Right lobe of liver (tissue), 6 donors: ENCODE measurements around the gene TMEM131. TPM values are rescaled to one million over a fixed set of nuclear protein-coding genes. Genes with fewer than 3 reads are reported as not detected.
"Not testable (repeated sequence)": the region's sequence is repeated elsewhere in the genome, so short reads cannot be mapped to it uniquely, and the experiment has no call there.

ENCODE experiments used
- ATAC-seq, 4 donors: fragments of 200-7000 bp; cut with Tn5 transposase; one replicate each; pipeline ENCODE4 v1.9.1; 2020; ENCODE audit warnings: mild to moderate bottlenecking in 4 of 4, moderate library complexity in 4 of 4
- DNase-seq, 3 donors: peaks; one replicate each; pipeline ENCODE4 v3.0.0-alpha.2; 2020
- H3K27ac ChIP-seq, 3 donors: fragments of 200-600 bp; one replicate each; pipeline ENCODE4 v1.8.0; 2022
- H3K27me3 ChIP-seq, 2 donors: fragments of 200-600 bp; one replicate each; pipeline ENCODE4 v1.8.0; 2022
- H3K36me3 ChIP-seq, 4 donors: fragments of 200-600 bp; sonication (generic) in 1 of 4; one replicate each; pipeline versions ENCODE4 v1.5.1 to v1.8.0; 2017 to 2022; ENCODE audit warnings: control low read depth in 1 of 4
- H3K4me1 ChIP-seq, 4 donors: fragments of 200-600 bp; sonication (generic) in 1 of 4; one replicate each; pipeline versions ENCODE4 v1.5.1 to v1.8.0; 2017 to 2022; ENCODE audit warnings: control low read depth in 1 of 4
- H3K4me3 ChIP-seq, 3 donors: fragments of 200-600 bp; one replicate each; pipeline ENCODE4 v1.8.0; 2022
- H3K9me3 ChIP-seq, 4 donors: fragments of 200-600 bp; sonication (generic) in 1 of 4; one replicate each; pipeline versions ENCODE4 v1.5.1 to v1.8.0; 2017 to 2022; ENCODE audit warnings: control low read depth in 1 of 4
- CTCF ChIP-seq, 4 donors: fragments of 200-600 bp in 3 of 4; fragments of 450-650 bp in 1 of 4; IDR thresholded peaks; one replicate each; pipeline versions ENCODE4 v1.5.1 to v1.8.0; 2016 to 2022; ENCODE audit warnings: antibody characterized with exemption in 4 of 4, mild to moderate bottlenecking in 2 of 4
- POLR2A ChIP-seq: fragments of 450-650 bp; IDR thresholded peaks from one replicate; pipeline ENCODE4 v1.6.1; 2017; ENCODE audit warnings: antibody characterized with exemption, mild to moderate bottlenecking
- WGBS: methylation state at CpG from one replicate; pipeline ENCODE4 v1.1.6; 2018; ENCODE audit warnings: low coverage, low lambda C conversion rate; ENCODE audit not compliant: insufficient coverage; ENCODE audit errors: missing lambda C conversion rate; 5-methylcytosine and 5-hydroxymethylcytosine counted together
- intact Hi-C, 2 donors: fragments of 100-400 bp; cut with DNase I; formaldehyde crosslinking; loops; one replicate each; pipeline versions ENCODE4 v1.11.2 to v1.14.1; 2022
- total RNA-seq, 6 experiments: library from RNA; depleted of rRNA in 2 of 6; stranded (reverse); fragments of >200 nt in 2 of 6; fragmentation: NEBNext Ultra II Directional in 3 of 6; extraction: Animal tissue kit (Norgen Biotek cat#: 25700) in 3 of 6; gene quantifications; one replicate each; pipeline versions ENCODE4 v1.1.0 to v1.2.4, GENCODE V29; 2016 to 2023
- donor health status: DM: no; HTN: yes; CAD: no.
- donor health status: DM: no; HTN: no; CAD: no.
- donor health status: DM: no; HTN: no; CAD: no.
- donor health status: DM: no; HTN: yes; CAD: no.
- donor health status: DM: no; HTN: yes; CAD: no.

Gene TMEM131
- total RNA-seq, 6 experiments from 2014 or later, result 14.8 to 34.0 (median 17.8) TPM

- Histone ChIP-seq H3K4me3 (no peak overlapping the region), H3K4me1 (no peaks in the 10 kb centered on the region), H3K27me3 (no peaks in the 10 kb centered on the region), H3K36me3 (peaks cover 0 to 4% (median 2%) of the 10 kb centered on the region in 4 donors), H3K27ac (no peak overlapping the region), H3K9me3 (no peaks in the 10 kb centered on the region)
- no peak for ATAC-seq
- no peak for DNase-seq
- TF ChIP-seq POLR2A (no peak), CTCF (IDR thresholded peaks at IDR 0.05) (no peak)
- 74% methylated on average over 2 of the region's 2 CpGs for whole genome bisulfite sequencing
- intact Hi-C loops, result no loop called here
Measured at GRCh38 chr2:97889156-97889555, 106.6 kb downstream of the TMEM131 start.

- ATAC-seq, result no peak
- intact Hi-C loops, result no loop called here
- H3K4me1 ChIP-seq, result no peaks in the 10 kb centered on the region
Measured at GRCh38 chr2:97885841-97886240, 109.9 kb downstream of the TMEM131 start.

GRCh38 chr2:97880334-97880733, 115.4 kb downstream of the TMEM131 start:
- 58% methylated on average over 2 of the region's 2 CpGs for WGBS
- intact Hi-C loops, result no loop called here
- TF ChIP-seq POLR2A (no peak), CTCF (IDR thresholded peaks at IDR 0.05) (no peak)
- H3K9me3 ChIP-seq, result no peaks in the 10 kb centered on the region
- no peak for DNase-seq
- ATAC-seq, result no peak
- no peak overlapping the region for H3K27ac ChIP-seq
- H3K36me3 ChIP-seq, result no peaks in the 10 kb centered on the region
- no peak overlapping the region for H3K4me3 ChIP-seq
- H3K4me1 ChIP-seq, result no peaks in the 10 kb centered on the region
- H3K27me3 ChIP-seq, result no peaks in the 10 kb centered on the region

More at GRCh38 chr2:97885841-97886240, 109.9 kb downstream of the TMEM131 start:
- Histone ChIP-seq H3K36me3 (peaks cover 0 to 4% (median 2%) of the 10 kb centered on the region in 4 donors), H3K9me3 (no peaks in the 10 kb centered on the region), H3K27me3 (no peaks in the 10 kb centered on the region), H3K27ac (no peak overlapping the region), H3K4me3 (no peak overlapping the region)
- no peak for TF ChIP-seq POLR2A
- TF ChIP-seq CTCF (IDR thresholded peaks at IDR 0.05), result no peak
- DNase-seq, result no peak

GRCh38 chr2:97878865-97879264, 116.9 kb downstream of the TMEM131 start:
- H3K4me3 ChIP-seq, result no peak overlapping the region
- no peaks in the 10 kb centered on the region for H3K36me3 ChIP-seq
- 80% methylated on average over 2 of the region's 3 CpGs for WGBS
- intact Hi-C loops, result no loop called here
- no peak for ATAC-seq
- no peaks in the 10 kb centered on the region for H3K27me3 ChIP-seq
- DNase-seq, result no peak
- no peak overlapping the region for H3K27ac ChIP-seq
- no peaks in the 10 kb centered on the region for H3K4me1 ChIP-seq
- no peaks in the 10 kb centered on the region for H3K9me3 ChIP-seq
- no peak for TF ChIP-seq POLR2A
- TF ChIP-seq CTCF (IDR thresholded peaks at IDR 0.05), result no peak

- intact Hi-C loops, ATAC-seq, H3K36me3 ChIP-seq, H3K4me3 ChIP-seq, H3K27ac ChIP-seq, DNase-seq, H3K9me3 ChIP-seq, H3K27me3 ChIP-seq, H3K4me1 ChIP-seq: not testable (repeated sequence)
- 95% methylated on average over 2 of the region's 2 CpGs for WGBS
Measured at GRCh38 chr2:97878317-97878716, 117.4 kb downstream of the TMEM131 start.
